ENCODE measurements around the gene PPA2.

PPA2 gene

DNA sequence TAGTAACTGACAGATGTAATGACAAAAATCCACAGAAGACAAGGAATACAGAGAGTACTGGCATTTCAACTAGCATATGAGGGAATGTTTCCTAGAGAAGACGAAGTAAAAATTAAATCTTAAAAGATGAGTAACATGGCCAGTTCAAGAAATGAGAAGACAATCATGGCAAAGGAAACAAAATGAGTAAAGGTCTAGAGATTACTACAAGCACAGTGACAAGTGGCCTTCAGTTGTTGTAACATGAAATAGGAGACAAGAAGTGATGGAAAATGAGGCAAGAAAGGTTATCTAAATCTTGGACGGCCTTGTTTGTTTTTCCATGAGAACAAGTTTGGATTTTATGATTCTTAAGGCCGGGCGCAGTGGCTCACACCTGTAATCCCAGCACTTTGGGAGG is 81.0 kb downstream of the PPA2 start:
- DNase-seq (ENCODE audit: low read depth in 2 of 2): no peak

DNA sequence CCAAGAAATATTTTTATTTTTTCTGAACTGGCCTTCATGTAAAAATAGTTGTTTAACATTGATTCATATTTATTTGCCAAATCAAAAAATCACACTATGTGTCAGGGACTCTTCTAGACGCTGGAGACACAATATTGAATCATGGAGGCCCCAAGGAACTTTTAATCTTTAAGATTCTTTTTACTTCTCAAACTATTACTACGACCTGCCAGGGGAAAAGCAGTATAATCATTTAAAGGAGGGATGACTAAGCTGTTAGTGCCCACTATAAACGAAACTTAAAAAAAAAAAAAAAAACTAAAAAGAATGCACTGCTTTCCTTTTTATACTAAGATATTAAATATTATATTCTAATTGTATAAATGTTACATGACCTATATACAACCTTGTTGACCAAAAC is 84.7 kb downstream of the PPA2 start:
- DNase-seq (ENCODE audit: low read depth in 2 of 2): no peak

DNA sequence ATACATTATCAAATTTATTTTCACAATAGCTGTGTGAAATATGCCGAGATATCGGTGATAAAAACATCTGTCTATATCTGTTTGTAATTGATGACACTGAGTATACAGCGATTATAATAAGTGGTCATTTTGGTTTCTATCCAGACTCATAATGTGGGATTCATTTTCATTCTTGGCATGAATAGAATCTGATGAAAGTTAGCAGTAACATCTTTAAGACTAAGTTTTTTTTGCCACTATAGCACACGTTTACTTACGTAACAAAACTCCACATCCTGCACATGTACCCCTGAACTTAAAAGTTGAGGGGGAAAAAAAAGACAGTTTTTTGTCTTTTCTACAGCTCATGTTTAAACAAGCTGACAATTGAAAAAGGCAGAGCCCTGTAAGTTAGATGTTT is 86.4 kb downstream of the PPA2 start:
- no peak for DNase-seq (ENCODE audit: low read depth in 2 of 2)

DNA sequence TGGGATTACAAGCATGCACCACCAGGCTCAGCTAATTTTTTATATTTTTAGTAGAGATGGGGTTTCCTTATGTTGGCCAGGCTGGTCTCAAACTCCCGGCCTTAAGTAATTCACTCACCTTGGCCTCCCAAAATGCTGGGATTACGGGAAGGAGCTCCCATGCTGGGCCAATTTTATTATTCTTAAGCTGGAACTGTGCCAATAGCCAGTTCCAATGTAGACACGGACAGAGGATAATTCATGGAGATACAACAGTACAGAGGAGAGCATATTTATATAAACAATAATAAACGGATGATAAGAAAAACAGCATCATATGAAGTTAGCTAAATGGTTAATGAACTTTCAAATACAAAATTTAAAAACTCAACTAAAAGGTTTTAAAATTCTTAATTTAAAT is 87.8 kb downstream of the PPA2 start:
- no peak for DNase-seq (ENCODE audit: low read depth in 2 of 2)

DNA sequence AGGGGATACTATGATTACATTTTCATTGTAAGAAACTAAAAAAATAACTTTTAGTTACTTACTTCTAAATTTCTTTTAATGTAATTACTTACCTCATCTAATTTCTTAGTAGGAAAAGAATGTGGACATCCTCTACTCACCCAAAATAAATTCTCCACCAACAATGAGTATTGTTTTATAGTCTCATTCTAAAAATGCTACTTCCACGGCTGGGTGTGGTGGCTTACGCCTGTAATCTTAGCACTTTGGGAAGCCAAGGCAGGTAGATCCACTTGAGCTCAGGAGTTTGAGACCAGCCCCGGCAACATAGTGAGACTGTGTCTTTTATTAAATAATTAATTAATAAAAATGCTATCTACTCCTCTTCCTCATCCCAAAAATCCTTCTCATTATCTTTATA is 99.8 kb downstream of the PPA2 start:
- no peak for DNase-seq (ENCODE audit: low read depth in 2 of 2)

DNA sequence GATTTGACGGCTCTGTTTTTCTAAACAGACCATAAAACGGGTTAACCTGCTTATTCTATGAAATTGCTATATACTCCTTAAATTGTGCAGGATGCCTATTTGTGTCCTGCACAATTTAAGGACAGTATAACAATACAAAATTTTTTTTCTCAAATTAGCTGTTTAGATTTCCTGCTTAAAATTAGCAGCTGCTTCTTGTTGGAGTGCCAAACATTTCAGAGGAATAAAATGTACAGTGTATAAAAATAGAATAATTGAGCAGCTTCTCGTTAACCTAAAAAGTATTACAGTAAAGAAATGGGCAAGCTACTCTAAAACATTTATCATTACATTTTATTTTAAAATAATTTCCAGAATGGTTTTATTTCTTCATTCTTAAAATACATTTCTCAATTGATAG is 100.5 kb downstream of the PPA2 start:
- DNase-seq (ENCODE audit: low read depth in 2 of 2): no peak

DNA sequence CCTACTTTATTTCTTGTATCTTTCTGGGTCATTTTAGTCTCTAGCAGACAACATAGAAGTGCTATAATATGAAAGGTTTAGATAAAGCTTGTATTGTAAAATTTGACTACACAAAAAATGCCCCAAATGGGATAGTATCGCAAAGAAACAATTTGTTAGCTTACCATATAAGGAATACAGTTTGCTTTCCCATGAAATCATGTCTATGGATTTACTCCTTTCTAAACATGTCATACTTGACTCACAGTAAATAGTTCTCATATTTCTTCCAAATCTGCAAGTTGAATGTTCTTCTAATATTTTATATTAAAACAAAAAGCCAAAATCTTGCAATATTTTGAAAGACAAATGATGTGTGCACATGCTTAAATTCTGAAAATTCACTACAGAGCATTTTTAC is 103.9 kb downstream of the PPA2 start:
- DNase-seq (ENCODE audit: low read depth in 2 of 2): no peak

DNA sequence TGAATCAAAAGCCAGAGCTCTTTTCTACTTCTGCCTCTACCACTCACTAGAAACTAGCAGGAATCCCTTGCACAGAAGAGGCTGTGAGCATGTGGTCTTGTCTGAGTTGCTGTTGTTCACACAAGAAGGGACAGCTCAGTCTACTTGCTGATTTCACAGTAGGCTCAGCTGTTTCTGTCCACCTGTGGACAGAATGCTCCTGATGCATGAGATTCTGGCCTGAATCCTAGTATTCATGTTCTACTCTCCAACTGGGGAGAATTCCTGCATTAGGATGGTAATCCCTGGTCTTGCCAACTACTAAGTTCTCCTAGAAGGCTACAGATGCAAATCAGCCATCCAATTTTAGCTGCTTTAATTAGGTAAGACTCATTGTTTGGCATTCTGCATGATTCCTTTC is 112.8 kb downstream of the PPA2 start:
- DNase-seq (ENCODE audit: low read depth in 2 of 2): no peak

DNA sequence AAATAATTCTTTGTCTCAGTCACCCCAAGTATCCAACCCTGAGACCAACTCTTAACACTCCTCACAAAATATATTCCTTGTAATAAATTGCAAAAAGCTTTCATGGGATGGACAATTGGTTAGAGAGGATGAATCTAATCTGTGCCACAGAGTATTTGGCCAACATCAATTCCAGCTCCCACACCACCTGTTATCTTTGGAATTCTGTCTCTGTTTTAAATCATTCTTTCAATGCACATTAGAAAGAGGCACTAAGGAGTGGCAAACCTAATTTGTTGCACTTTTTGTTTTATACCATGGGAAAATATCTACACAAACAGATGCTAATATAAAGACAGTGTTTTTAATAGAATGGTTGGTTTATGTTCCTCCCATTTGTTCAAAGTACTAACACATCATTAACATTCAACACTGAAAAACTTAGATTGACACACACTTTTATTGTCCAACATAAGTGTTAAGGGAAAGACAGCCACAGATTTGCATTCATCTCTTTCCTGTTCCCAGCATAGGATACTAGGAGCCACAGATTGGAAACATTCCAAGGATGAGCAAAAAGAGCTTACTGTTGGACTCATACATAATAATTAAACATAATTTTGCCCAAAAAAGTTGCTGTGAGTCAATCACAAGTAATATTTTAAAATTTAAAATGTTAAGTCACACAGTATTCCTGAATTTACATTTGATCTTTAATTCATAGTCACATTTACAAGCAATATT is 116.4 kb downstream of the PPA2 start:
- no peak for DNase-seq (ENCODE audit: low read depth in 2 of 2)

DNA sequence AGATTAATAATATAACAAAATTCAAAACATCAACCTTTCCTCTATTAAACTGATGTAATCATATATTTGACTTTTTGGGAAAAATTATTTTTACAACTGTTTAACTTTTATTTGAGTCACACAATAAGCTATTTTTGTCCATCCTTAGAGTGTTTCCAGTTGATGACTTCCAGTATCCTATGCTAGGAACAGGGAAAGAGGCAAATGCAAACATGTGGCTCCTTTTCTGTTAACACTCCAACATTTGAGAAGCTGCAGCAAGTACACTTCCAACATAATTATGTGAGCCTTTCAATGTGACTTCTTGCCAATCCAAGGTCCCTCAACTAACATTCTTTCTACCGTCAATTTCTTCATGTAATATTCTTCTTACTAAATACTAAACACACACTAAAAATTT is 117.7 kb downstream of the PPA2 start:
- no peak for DNase-seq (ENCODE audit: low read depth in 2 of 2)

DNA sequence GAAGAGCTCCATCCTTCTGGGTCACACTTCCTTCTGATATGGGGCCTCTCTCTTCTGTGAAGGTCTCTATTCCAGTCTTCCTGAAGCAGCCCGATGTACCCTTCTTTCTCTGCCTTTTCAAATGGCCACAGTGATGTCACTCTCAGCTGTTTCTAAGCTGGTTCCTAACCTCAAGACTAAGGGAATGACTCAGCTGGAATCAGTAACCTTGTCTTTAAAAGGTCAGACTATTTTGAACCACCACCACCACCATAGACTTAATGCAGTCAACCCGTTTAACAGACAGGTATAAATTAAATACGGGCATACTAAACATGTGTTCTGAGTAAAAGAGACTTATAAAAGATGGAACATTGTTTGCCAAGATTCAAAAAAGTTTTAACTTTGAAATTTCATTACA is 121.0 kb downstream of the PPA2 start:
- DNase-seq (ENCODE audit: low read depth in 2 of 2): no peak

DNA sequence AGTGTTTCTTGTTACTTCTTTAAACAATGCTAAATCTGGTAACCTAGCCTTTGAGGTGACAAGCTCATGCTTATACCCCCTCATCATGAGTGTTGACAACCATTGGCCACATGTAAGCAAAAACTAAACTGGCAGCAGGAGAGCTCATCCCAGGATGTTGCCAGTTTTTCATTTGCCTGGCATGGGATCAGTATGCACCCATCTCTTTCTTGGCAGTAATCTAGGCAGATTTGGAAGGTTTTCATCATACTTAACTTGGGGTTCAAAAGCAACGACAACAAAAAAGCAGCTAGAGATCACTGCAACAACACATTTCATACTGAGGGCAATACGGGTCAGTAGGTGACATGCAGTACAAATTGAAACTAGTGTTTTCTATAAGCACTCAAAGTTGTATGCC is 122.0 kb downstream of the PPA2 start:
- no peak for DNase-seq (ENCODE audit: low read depth in 2 of 2)

DNA sequence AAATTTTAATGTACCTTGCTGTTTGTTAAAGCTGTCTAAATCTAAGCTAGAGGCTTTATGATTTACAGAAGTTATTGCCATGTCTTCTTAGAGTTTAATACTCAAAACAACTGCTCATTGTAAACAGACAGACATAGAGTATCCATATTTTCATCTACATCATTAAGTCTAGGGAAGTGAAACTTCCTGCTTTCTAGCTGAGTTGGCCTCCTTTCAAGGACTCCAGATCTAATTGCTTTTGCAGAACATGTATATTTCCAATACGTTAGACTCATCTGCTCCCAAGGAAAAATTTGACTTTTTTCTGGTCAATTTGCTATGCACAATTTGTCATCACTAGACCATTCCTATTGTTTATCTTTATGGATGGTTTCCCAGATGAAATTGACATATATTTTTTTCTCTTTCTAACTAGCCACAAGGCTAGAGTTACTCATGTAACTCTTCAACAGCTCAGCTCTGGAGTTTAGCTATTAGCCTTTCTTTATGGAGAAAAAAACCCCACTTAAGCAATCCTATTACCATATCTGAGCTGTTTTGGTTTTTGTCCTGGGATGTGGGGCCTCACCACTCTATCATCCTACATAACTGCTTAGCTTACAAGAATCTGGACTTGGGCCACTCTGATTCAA is 122.9 kb downstream of the PPA2 start:
- DNase-seq (ENCODE audit: low read depth in 2 of 2): no peak

DNA sequence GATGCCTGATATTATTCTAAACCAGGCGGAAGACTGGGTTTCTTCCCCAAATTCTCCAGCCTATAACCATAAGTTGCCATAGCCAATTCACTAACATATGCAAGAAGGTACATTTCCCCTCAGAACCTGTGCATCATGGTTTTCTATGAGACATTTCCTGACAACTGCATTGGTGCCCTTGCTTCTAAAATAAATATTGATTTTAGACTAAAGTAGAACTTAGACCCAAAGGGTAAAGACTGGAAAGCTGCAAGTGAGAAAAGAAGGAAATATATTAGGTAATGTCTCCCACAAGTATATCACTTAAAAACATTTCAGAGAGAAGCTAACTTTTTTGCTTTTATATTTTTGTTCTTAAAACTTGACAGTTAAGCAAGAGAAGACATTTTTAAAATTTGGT is 125.1 kb downstream of the PPA2 start:
- no peak for DNase-seq (ENCODE audit: low read depth in 2 of 2)

DNA sequence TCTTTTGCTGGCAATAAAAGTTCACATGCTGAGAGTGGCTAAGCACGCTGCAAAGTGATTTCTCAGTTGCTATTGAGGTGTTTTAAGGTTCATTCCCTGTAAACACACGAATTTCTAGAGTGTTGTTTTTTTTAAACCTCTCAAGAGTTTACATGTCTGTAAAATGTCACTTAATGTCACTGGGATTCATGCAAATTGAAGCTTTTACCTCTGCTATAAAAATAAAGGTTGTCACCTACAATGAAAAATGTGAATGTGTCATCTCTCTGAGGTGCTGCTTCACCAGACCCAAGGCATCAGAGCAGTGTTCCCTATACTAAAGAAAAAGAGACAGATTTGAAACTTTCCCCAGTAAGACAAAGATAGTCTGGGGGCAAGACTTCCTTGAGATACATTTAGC is 127.0 kb downstream of the PPA2 start:
- DNase-seq (ENCODE audit: low read depth in 2 of 2): no peak

DNA sequence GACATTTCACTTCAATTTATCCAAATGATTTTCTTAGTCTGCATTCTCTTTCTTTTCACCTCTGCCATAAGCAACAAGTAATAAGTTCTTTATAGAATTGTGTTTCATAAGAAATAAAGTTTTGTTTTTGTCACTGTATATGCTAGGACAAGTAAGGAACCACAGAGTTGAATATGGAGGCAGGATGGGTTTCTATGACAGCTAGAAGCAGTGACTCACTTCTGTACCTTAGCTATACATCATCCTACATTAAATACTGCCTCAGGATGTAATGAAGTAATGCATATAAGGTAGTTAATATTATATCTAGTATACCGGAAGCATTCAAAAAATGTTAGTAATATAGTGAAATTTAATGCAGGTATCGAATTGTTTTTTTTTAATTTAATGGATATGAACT is 128.0 kb downstream of the PPA2 start:
- DNase-seq (ENCODE audit: low read depth in 2 of 2): no peak

DNA sequence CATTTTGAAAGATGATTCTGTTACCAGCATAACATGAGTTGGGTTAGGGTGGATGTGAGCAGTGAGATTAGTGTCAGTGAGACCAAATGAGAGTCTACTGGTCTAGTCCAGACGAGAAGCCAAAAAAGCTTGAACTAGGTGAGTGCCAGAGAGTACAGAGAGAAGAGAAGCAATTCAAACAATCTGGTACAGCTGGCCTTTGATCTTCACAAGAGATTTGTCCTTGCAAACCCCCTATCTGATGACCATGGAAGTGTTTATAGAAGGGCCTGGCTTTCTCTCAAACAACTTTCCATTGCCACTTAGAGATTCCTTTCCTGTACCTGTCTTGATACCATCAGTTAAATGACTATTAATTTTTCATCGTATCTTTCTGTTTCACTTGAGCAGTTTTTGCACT is 128.5 kb downstream of the PPA2 start:
- no peak for DNase-seq (ENCODE audit: low read depth in 2 of 2)

DNA sequence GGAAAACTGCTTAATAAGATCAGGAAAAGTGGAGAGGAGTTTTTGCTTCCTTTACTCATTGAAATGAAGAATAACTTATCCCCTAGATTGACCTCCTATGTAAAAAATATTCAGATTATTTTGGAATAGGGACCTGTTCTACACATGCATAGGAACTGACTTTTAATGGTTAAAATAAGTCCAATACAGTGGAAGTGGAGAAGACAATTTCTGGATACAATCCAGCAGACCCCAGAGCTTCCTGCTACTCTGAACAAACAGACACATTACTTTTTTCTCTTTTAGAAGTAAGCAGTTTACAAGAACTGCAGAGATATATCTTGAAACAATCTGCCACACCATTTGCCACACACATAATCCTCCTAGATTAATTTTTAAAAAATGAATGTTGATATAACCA is 129.7 kb downstream of the PPA2 start:
- no peak for DNase-seq (ENCODE audit: low read depth in 2 of 2)

DNA sequence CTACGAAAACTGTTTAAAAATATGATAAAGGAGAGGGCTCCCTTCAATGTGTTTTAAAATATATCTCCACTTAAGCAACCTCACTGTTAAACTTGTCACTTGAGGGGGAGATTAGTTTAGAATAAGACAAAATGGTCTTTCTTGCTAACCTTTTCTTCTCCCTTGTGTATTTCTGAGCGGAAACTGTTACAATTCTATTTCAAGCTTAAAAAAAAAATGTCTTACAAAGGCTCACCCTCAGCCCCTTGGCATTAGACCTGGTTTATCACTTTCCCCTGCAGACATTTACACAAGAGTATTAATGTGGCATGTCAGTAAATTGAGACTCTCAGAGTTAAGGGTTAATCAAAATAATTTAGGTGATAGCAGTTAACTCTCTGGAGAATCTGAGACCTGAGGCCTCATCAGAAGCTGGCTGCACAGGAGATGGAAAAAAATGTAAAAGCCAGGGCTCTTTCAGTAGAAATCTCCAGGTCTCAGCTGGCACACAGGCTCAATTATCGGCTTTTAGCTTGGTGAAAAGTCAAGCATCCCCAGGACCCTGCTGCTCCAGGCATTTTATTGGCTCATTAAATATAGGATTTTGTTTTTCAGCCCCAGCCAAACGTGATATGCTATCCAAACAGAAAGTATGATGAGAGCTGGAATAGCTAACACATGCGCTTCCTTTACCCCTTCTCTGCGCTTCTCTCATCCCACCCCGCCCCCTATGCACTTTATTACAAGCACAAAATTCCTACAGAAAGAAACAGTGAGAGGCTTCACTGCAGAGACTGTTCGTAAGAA is 130.5 kb downstream of the PPA2 start:
- DNase-seq (ENCODE audit: low read depth in 2 of 2): no peak

DNA sequence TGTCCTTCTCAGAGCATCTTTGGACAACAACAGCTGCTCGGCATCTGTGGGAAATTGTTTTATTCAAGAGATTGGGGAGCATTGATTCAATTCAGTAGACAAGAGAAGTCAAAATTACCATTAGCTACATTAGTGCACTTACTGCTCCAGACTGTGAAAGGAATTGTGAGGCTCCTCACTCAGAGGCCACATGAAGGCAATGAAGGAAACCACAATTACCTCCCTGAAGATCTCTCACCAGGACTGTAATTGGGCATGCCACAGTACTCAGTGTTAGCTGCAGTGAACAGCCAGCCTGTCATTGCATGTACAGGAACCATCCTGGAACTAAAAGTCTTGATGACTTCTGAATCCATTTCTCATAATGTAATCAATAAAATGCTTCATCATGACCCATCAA is 144.8 kb downstream of the PPA2 start:
- DNase-seq (ENCODE audit: low read depth in 2 of 2): no peak

DNA sequence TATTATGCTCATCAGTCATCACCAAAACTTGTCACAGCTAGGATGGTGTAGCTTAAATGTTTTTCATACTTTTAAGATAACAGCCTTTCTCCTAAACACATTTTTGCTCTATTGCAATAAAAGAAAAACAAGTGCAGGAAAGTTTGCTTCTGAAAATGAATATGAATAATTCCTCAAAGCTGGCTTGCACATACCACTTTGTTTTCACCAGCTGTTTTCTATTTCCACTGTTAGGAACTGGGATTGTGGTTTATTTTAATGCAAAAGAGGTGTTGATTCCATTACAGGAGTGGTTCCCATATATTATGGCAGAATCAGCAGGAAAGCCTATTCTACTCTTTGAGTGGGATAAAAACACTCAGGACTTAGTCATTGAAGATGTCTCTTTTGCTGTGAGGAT is 145.9 kb downstream of the PPA2 start:
- DNase-seq (ENCODE audit: low read depth in 2 of 2): no peak

DNA sequence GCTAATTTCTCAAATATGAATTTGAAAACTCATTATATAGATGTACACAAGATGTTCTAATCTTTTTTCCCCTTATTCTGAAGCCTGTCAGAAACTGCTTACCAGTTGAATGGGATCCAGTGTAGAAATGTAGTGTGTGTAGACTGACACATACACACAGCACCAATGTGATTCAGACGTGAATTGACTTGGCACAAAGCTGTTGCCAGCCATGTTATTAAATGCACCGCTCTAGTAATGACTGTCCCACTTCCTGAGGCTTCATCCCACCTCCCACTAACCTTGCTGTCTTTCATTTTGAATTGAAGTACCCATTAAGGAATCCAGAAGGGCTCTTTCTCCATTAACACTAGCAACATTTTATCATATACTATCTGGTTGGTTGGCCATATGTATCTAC is 146.6 kb downstream of the PPA2 start:
- DNase-seq (ENCODE audit: low read depth in 2 of 2): no peak

Data from stimulated activated CD4-positive, alpha-beta T cell treated with anti-CD3 and anti-CD28 coated beads, Interleukin-1b, Interleukin-23, amount 100 ng/mL, for 4 hours (primary cell).